ENCODE results near the gene FAM120B.

DNA sequence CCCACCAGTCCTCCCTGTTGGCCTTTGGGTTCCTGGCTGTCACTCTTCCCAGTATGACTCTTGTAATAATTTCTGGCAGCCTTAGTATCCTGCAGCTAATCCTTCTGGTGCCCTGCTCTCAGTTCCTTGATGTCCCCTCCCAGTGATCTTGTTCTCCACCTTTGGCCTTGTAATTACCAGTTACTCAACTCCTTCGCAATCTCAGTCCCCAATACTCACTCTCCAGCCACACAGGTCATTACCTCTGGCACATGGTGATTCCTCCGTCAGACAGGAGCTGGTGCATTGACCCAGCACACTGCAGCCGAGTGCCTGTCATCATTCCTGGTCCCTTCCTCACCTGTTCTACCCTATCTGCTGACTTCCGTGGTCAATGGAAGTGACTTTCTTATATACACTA lies 101.4 kb downstream of the FAM120B start:
- TF ChIP-seq GATA2 (IDR thresholded peaks at IDR 0.05; ENCODE audit: low read depth, low read length) = no peak
- TF ChIP-seq GATA3 (IDR thresholded peaks at IDR 0.05; ENCODE audit: low read depth, low read length) = no peak

Measured in SH-SY5Y (cell line).